GM12872 (cell line): ENCODE data around the gene SLC9A3.

Source experiments
- TF ChIP-seq, protein P1 (sequence below): IDR thresholded peaks from 3 replicates; pipeline ENCODE4 v1.5.1; 2011; ENCODE audit warnings: low read depth, mild to moderate bottlenecking, low read length, moderate library complexity; ENCODE audit not compliant: insufficient read depth

SLC9A3 gene

DNA sequence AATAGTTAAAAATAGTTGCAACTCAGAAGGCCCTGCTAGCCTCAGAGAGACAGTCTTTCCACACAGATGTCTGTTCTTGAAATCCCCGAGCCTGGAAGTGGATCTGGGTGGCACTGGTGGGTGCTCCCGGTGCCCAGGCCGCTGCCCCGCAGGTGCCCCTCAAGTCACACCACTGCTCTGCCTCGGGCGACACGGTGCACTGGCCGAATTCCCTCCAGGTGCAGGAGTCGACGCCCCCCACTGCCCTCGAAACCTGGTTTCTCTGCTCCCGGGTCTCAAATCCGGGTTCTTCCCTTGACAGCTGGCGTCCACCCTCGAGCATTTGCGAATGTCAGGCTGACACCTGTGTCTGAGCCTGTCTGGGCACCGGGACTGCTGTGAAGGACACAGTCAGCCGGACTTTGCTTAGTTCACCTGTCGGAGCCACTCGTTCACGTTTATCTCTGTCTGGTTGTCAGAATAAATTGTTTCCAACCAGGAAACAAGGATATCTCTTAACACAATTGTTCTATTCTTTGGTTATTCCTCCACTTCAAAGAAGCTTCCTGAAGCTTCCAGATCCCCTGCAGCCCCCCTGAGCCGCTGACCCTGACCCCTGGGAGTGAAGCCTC lies 27.1 kb downstream of the SLC9A3 start:
- TF ChIP-seq, protein P1, sequence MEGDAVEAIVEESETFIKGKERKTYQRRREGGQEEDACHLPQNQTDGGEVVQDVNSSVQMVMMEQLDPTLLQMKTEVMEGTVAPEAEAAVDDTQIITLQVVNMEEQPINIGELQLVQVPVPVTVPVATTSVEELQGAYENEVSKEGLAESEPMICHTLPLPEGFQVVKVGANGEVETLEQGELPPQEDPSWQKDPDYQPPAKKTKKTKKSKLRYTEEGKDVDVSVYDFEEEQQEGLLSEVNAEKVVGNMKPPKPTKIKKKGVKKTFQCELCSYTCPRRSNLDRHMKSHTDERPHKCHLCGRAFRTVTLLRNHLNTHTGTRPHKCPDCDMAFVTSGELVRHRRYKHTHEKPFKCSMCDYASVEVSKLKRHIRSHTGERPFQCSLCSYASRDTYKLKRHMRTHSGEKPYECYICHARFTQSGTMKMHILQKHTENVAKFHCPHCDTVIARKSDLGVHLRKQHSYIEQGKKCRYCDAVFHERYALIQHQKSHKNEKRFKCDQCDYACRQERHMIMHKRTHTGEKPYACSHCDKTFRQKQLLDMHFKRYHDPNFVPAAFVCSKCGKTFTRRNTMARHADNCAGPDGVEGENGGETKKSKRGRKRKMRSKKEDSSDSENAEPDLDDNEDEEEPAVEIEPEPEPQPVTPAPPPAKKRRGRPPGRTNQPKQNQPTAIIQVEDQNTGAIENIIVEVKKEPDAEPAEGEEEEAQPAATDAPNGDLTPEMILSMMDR: no peak

DNA sequence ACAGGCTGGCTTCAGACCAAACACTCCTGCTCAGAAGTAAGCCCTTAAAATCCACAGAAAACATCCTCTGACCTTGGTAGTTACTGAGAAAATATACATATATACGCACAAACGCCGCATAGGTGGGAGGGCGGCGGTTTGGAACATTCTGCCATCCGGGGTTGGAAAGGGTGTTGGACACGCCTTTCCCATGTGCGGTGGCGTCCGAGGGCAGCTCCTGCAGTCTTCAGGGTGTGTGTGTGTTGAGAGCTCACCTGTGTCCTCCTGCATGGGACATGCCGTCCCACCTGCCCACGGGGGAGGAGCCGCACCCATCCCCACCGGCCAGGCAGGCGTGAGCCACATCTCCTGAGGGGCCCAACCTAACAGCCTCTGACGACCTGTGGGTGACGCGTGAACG lies 28.2 kb downstream of the SLC9A3 start:
- TF ChIP-seq, protein P1: no peak

DNA sequence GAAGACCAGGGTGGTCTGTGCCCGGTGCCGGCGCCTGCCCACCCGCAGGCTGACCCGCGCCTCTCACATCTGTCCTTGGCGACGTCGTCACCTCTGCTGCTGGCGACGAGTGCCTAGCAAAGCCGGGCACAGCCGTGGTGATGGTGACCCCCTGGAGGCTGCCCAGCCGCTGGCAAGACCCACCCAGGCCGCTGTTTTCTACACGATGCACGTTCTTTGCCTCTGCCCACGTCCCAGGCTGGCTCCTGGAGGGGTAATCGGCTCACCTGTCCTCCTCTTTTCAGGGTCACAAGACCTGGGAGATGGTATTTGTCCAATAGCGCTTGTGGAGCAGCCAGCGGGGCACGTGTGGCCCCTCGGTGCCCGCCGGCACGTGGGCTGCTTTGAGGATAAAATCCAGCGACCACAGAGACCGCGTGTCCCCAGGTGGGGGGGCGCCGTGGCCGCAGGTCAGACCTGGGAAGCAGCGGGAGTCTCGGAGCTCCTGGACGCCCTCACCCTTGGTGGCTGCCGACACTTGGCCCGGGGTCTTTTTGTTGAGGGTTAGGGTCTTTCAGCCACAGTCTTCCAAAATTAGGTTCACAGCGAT lies 29.5 kb downstream of the SLC9A3 start:
- TF ChIP-seq, protein P1: no peak

DNA sequence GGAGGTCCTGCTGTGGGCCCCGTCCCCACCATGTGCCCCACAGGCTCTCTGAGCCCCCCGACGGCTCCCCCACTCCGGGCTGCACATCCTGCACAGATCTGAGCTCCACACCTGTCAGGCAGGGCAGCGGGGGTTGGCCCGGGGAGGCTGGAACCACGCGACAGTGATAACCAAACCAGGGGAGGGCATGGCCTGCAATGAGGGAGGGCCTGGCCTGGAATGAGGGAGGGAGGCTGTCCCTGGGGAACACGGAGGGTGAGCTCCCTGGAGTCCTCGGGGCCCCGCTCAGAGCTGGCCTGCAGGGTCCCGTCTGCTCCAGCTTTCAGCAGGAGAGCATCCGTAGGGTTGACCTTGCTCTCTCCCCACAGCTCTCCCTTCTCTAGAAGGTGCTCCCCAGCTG lies 30.5 kb downstream of the SLC9A3 start:
- TF ChIP-seq, protein P1: no peak

DNA sequence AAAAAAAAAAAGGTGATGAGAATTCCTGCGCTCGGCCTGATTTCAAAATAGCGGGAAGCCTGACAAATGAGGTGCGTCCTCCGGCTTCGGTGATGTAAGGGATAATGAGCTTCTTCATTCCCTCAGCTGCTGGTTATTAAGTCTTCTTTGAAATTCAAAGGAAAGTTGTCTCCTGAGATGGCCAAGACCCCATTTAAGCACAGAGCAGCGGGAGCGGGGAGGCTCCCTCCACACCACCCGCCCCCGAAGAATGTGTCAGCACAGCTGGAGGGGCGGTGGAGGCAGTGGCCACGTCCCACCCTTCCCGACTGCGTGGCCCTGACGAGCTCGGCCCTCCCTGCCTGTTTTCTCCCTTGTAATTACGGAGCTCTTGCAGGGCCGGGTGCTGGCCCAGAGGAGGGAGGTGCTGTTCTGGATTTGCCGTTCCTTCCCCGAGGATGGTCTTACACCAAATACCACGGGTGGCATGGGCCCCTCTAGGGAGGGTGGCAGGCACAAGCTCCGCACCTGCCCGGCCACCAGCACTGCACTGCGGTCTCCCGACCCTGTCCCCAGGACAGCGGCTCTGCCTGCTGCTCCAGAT lies 31.0 kb downstream of the SLC9A3 start:
- TF ChIP-seq, protein P1: no peak

DNA sequence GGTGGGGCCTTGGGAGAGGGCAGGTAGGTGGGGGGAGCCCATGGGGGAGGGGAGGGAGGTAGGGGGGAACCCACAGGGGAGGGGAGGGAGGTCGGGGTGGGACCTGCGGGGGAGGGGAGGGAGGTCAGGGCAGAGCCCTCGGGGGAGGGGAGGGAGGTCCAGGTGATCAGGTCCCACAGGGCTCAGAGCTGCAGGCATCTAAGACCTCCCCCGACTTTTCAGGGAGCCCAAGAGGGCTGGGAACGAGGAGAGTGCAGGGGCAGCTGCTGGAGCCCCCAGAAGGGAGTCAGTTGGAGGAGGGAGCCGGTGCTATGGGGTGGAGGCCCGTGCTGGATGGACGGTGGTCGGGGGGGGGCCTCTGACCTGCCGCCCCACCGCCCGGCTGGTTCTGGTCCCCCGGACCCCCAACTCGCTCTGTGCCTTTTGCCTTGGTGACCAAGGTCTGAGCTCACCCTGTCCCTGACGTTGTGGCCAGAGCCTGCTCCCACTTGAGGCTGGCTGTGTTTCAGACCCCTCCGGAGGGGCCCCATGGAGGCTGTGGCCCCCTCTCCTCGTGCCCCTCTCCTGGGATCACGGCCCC lies 31.8 kb downstream of the SLC9A3 start:
- TF ChIP-seq, protein P1: no peak

DNA sequence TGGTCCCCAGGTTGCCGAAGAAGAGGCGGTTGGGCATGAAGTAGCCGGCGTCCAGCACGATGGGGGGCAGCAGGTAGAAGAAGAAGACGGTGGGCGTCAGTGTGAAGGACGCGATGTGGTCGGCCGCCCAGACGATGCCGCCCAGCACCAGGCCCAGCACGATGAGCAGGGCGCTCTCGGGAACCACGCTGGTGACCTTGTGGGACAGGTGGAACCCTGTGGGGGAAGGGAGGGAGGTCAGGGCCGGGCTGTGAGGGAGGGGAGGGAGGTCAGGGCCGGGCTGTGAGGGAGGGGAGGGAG lies 32.4 kb downstream of the SLC9A3 start:
- TF ChIP-seq, protein P1: no peak
